Glomerular endothelial cell (primary cell): ENCODE measurements around the gene ERCC6. TPM values are rescaled to one million over a fixed set of nuclear protein-coding genes. Genes with fewer than 3 reads are reported as not detected.

ENCODE experiments used
- DNase-seq: peaks from one replicate; pipeline ENCODE4 v3.0.0-alpha.2; 2011; ENCODE audit warnings: low read depth, low spot score; ENCODE audit errors: extremely low read depth
- total RNA-seq: library from RNA; depleted of rRNA; stranded (reverse); fragments of >200 nt; gene quantifications from 2 replicates; pipeline ENCODE4 v1.2.3, GENCODE V29; 2015

Gene ERCC6
- total RNA-seq, 1 donor from 2014 or later, result 14.5 TPM

- DNase-seq, result no peak
Measured at GRCh38 chr10:49516216-49516970, 22.5 kb downstream of the ERCC6 start.

- DNase-seq, result no peak
Measured at GRCh38 chr10:49512121-49512809, 26.7 kb downstream of the ERCC6 start.

GRCh38 chr10:49509771-49510303, 29.1 kb downstream of the ERCC6 start:
- no peak for DNase-seq

GRCh38 chr10:49508654-49509053, 30.3 kb downstream of the ERCC6 start:
- no peak for DNase-seq

- DNase-seq, result no peak
Measured at GRCh38 chr10:49508249-49508648, 30.7 kb downstream of the ERCC6 start.

GRCh38 chr10:49505589-49505988, 33.3 kb downstream of the ERCC6 start:
- no peak for DNase-seq

- no peak for DNase-seq
Measured at GRCh38 chr10:49505076-49505475, 33.8 kb downstream of the ERCC6 start.

- DNase-seq, result no peak
Measured at GRCh38 chr10:49504528-49504927, 34.4 kb downstream of the ERCC6 start.

- DNase-seq, result no peak
Measured at GRCh38 chr10:49502358-49502757, 36.6 kb downstream of the ERCC6 start.

- no peak for DNase-seq
Measured at GRCh38 chr10:49500412-49500811, 38.5 kb downstream of the ERCC6 start.

- no peak for DNase-seq
Measured at GRCh38 chr10:49499305-49499851, 39.5 kb downstream of the ERCC6 start.

- DNase-seq, result no peak
Measured at GRCh38 chr10:49498425-49498824, 40.5 kb downstream of the ERCC6 start.

GRCh38 chr10:49497358-49497757, 41.6 kb downstream of the ERCC6 start:
- no peak for DNase-seq

GRCh38 chr10:49488056-49488717, 50.7 kb downstream of the ERCC6 start:
- no peak for DNase-seq

GRCh38 chr10:49486738-49487137, 52.2 kb downstream of the ERCC6 start:
- no peak for DNase-seq

- DNase-seq, result no peak
Measured at GRCh38 chr10:49486009-49486408, 52.9 kb downstream of the ERCC6 start.

GRCh38 chr10:49484486-49485235, 54.3 kb downstream of the ERCC6 start:
- DNase-seq, result no peak

GRCh38 chr10:49478819-49479218, 60.1 kb downstream of the ERCC6 start:
- DNase-seq, result no peak

- no peak for DNase-seq
Measured at GRCh38 chr10:49474901-49475300, 64.0 kb downstream of the ERCC6 start.

GRCh38 chr10:49471532-49471931, 67.4 kb downstream of the ERCC6 start:
- no peak for DNase-seq

- DNase-seq, result no peak
Measured at GRCh38 chr10:49465736-49466135, 73.2 kb downstream of the ERCC6 start.
